ENCODE results near the gene OXLD1.

The OXLD1 gene

DNA sequence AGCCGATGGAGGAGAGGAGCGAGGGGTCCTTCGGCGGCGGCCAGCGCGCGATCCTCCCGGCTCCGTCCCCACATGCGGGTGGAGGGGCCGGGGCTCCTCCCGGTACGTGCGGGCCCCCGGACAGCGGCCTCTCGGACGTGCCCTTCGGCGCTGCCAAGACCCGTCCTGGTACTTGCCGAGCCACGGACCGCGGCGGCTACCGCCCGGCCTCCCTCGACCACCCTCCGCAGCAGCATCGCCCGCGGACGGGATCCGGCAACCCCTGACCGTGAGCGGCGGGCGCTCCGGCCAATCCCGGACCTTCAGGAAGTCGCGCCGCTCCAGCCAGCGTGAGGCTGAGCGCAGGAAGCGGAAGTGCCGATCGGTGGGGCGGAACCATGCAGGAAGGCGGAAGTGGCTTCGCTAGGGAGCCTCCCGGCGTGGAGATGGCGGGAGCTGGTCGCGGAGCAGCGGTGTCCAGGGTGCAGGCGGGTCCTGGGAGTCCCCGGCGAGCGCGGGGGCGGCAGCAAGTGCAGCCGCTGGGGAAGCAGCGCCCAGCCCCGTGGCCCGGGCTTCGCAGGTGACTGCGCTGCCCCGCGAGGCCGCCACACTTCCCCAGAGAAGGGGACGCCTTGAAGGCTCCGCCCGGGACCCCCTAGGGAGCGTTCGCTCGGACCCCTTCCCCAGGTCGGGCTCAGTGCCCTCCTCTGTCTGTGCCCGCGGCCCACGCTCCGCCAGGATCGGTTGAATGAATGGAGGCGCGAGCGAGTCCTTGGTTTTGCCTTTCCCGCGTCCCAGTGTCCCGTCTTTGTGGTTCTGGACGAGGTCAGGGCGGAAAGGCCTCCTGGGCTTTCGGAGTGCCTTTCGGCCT lies at the start of gene OXLD1, which contains the start of gene CCDC137:
Gene OXLD1, minus strand, starts transcription at position 264 of the 850 bp plus-strand sequence. Its CDS starts 28 bp downstream, at position 236.
Gene CCDC137, plus strand, starts transcription at position 396 of the 850 bp plus-strand sequence. Its CDS starts 30 bp downstream, at position 426.
- DNase-seq (ENCODE audit: low spot score) (peak; percentile 89), FAIRE-seq (no peak)

DNA sequence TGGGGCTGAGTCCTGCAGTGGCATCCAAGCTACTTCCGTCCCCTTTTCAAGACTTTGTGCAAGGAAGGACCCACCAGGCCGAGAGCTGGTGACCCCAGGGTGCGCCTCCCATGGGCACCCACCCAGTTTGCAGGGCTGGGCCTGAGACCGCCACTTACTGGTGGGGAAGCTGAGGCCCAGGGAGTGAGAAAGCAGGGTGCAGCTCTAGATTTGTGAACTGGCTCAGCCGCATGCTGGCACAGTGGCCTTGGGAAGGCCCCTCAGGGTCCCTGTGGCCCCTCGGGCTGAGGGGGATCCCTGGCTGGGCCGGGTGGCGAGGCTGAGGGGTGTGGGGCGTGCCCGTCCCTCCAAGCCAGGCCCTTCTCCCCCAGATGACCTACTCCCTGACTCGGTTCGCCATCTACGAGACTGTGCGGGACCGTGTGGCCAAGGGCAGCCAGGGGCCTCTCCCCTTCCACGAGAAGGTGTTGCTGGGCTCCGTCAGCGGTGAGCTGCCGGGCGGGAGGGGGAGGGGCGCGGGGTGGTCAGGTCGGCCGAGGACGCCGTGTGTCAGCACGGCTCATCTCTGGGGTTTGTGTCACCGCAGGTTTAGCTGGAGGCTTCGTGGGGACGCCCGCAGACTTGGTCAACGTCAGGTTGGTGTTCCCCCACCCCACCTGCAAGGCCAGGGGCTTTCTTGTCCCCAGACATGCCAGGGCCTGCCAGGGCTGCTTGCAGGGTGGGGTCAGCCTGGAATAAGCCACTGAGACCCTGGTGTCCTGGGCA lies 48.9 kb upstream of the OXLD1 start:
- DNase-seq (ENCODE audit: low spot score) (no peak), FAIRE-seq (no peak)

DNA sequence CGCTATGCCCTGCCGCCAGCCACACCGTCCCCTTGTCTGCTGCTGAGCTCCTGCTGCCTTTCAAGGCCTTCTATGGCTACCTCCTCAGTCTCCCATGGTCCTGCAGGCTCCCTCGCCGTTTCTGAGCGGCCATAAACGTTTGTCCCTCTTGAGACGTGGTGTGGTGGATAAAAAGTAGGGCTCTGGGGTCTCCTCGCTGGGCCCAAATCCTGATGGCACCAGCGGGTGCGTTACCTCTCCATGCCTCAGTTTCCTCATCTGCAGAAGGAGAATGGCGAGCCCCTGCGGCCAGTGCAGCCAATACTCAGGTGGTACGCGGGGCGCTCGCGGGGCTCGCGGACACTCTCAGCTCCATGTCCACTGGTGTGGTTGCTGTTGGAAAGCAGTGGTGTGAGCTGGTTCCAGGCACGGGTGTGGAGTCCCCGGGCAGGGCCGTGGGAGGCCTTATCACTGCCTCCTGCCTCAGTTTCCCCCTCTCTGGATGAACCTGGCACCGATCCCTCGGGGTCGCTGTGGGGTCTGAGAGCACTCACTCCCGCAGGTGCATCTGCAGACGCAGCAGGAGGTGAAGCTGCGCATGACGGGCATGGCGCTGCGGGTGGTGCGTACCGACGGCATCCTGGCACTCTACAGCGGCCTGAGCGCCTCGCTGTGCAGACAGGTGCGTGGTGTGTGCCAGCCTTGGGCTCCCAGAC lies 48.2 kb upstream of the OXLD1 start:
- FAIRE-seq, result no peak

DNA sequence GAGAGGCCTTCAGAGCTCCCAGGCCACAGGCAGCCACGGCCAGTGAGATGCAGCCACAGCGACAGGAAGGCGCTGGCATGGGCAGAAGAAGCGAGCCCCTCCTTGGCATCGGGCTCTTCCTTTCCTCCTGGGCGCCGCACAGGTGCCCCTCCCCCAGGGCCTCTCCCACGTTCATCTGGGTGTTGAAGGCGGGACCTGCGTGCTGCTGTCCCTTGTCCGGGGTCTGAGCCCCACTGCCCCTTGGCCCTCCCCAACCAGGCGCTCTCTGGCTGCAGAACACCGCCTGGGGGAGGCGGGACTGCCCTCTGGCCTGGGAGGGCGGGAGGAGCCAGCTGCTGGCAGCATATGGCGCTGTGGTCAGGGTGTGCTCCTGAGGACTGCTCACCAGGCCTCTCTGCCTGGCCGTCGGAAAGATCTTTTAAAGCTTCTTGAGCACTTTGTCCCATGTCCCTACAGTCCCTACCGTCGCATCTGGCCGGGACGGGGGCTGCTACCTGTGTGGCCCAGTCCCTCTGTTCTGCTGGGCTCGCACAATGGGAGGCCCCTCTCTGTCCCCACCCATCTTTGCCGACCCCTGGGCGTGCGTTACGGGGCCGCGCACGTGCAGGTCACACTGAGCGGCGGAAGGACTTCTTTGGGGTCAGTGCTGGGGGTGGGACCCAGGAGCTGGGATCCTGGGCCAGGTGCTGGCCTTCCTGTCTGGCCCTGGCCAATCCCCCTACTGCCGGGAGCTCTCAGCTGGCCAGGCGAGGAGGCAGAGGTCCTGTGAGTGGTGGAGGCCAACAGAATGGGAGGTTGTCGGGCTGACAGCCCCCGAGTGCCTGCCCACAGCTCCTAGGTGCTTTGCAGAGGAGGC lies 47.4 kb upstream of the OXLD1 start:
- FAIRE-seq, result no peak

More for the DNA sequence above, 48.2 kb upstream of the OXLD1 start:
- DNase-seq (ENCODE audit: low spot score), result no peak

DNA sequence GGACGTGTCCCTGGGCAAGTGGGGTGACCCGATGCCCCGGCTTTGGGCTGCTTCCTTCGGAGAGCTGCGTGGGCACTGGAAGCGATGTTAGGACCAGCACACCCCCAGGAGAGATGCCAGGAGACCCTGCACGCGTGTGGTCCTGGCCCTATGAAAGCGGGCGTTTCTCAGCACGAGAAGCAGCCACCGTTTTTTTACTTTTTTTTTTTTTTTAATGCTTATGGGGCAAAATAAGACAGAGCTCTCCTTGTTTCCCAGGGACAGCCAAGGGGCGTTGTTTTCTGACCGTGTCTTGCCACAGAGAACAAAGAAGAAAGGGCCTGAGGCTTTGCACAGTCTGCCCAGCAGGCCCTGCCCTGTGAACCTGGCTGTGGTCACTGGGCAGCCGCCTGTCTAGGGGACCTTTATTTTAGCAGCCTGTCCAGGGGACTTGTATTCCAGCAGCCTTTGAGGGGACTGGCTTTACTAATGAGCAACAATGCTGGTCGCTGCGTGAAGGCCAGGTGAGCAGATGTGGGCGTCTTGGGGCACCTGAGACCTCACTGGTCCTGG lies 46.7 kb upstream of the OXLD1 start:
- DNase-seq (ENCODE audit: low spot score) (peak; percentile 22), FAIRE-seq (no peak)

More for the DNA sequence above, 47.4 kb upstream of the OXLD1 start:
- peak; percentile 55 for DNase-seq (ENCODE audit: low spot score)

DNA sequence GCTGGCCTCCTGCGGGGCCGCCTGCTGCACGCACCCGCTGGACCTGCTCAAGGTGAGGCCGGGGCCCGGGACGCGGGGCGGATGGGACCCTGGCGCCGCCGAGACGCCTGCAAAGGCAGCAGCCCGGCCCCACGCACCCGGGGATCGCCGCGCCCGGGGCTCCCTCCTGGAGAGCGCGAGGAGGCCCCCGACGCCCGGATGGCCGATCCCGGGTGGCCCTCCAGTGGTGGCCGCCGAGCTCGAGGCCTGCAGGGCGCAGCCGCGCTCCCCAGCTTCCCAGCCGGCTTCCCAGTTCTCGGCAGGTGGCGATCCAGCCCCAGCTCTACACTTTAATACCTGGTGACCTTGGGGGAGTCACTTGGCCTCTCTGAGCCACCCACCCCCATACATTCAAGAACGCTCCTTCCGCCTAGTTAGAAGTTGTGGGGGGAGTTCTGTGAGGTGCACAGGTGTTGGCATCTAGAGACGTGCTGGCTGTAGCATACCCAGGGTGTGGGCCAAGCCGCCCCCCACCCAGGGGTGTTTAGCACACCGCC lies 46.1 kb upstream of the OXLD1 start:
- FAIRE-seq (no peak), DNase-seq (ENCODE audit: low spot score) (peak; percentile 9)

DNA sequence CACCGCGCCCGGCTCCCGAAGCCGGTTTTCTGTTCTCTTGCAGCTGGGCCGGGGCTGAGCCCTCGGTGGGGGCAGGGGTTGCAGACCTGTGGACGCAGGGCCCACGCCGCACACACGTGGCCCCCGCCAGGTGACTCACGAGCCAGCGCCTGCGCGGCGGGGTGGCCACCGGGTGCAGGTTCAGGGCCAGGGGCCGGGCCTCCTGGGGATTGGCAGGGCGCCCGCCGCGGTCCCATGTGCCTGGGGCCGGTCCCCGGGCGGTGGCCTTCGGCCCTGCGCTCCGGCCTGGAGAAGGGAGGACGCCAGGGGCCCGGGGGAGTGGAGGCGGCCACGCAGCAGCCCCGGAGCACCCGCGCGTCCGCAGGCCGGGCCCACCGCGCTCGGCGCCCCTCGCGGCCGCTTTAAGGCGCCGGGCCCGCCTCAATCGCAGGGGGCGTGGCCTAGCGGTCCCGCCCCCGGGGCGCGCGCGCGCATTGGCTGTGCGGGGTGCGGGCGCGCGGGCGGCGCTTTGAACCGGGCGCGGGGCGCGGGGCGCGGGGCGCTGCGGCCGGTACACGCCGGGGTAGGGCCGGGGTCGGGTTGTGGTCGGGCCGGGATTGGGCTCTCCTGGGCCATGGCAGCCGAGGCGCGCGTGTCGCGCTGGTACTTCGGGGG lies 45.5 kb upstream of the OXLD1 start, which contains the start of gene SLC25A10:
Gene SLC25A10, plus strand, starts transcription at position 471 of the 654 bp plus-strand sequence. Its CDS starts 143 bp downstream, at position 614.
- DNase-seq (ENCODE audit: low spot score), result peak; percentile 92
- no peak for FAIRE-seq

DNA sequence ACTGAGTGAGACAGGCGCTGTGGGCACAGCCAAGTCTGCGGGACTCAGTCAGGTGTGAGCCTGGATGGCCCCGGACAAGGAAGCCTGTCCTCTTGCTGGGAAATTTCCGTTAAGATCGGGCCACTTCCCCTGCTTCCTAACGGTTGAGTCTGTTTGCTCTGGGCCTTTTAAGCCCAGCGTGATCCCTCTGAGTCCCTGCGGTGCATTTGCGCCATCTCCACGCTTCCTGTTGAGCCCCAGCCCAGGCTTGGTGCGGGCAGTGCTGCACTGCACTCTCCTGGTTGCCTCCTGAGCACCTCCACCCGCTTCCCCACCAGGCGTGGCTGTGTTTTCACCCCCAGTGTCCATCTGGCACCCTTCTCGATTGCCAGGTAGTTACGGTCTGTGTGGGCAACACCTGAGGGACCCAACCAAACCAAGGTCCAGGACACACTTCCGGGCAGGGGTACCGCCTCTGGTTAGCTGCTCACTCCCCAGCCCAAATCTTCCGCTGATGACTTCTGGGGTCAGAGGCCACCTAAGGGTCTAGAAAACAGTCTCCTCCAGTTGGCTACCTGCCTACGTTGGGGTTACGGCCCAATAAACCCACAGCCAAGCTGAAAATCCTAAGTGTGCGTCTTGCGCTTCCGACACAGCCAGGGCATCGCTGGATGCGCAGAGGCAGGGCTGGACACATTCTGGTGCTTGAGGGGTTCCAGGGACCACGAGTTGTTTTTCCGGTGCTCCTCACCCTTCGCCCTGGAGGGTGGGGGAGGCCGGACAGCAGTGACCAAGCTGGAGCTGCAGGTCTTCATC lies 44.3 kb upstream of the OXLD1 start:
- FAIRE-seq, result no peak
- DNase-seq (ENCODE audit: low spot score), result no peak

DNA sequence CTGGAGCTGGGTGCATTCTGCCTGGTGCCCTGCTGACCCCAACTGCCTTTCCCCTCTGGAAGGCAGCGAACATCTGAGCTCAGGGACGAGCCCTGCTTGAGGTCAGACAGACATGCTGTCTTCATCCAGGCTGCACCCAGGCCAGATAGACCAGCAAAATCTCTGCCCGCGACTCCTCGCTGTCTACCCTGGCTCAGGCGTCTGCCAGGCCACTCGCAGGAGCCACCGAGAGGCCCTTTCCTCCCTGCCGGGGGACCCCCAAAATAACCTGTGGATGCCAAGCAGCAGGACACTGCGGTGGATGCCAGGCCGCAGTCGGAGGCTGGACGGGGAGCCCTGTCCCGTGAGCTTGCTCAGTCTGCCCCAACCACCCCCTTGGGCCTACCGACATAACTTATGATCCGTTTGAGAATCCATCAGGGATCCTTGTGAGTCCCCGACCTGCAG lies 42.4 kb upstream of the OXLD1 start:
- no peak for FAIRE-seq
- DNase-seq (ENCODE audit: low spot score), result no peak

DNA sequence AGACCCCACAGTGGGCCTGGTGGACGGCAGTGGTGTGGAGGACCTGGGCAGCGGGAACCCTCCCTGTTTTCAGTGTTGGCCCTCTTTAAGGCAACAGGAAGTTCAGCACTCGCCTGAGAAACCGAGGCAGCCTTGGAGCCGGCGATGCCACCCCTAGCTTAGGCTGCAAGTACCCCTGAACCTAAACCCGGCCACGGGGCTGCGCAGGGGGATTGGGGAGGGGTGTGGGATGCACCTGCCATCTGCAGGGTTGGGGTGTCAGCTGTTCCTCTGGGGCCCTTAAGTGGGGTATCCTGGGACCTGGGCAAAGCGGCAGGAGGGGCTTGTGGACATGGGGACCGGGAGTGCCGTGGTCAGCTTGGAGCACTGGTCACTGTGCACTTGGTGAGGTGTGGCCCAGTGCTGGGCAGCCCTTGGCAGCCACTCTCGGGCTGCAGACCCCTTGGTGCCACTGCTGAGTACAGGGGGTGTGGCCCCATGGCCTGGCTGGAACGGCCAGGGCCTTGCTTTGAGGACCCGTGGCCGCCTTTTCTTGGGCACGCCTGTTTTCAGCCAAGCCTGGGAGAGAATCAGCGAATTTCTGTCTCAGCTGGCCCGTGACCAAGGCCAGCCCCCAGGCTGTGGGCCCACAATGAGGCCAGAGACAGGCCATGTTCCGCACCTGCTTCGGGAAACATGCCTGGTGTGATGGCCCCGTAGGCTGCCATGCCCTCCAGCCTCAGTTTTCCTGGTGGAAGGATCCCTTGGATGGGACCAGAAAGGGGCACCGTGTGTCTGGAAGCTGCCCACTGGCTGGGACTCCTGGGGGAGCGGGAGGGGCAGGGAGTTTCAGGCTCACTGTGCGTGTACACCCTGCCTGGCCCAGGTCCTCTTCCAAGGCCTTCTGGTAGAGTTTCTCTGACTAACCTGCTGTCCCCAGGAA lies 41.6 kb upstream of the OXLD1 start:
- no peak for DNase-seq (ENCODE audit: low spot score)
- FAIRE-seq, result no peak

DNA sequence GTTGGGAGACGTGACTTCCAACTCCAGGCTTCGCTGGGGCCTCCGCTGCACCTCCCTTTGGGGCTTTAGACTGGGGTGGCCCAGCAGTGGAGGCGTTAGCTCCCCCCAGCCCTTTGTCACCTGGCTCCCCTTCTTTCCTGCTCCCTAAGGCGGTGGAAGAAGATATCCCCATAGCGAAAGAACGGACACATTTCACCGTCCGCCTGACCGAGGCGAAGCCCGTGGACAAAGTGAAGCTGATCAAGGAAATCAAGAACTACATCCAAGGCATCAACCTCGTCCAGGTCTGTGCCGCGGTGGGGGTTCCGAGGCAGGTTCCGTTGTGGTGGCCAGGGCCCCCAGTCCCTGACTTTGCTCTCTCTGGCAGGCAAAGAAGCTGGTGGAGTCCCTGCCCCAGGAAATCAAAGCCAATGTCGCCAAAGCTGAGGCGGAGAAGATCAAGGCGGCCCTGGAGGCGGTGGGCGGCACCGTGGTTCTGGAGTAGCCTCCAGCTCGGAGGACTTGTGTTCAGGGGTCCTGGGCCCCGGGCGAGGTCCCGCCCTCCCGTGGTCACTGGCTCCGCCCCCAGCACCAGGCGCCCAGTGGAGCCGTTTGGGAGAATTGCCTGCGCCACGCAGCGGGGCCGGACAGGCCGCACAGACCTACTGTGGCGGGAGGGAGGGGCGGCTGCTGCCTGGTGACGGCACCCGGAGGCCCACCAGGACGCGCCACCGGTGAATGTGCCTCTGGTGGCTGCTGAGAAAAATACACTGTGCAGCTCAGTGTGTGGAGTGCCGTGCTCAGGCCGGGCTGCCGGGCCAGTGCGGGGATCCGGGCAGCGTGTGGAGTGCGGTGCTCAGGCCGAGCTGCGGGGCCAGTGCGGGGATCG lies 40.6 kb upstream of the OXLD1 start:
- no peak for DNase-seq (ENCODE audit: low spot score)
- FAIRE-seq, result no peak

DNA sequence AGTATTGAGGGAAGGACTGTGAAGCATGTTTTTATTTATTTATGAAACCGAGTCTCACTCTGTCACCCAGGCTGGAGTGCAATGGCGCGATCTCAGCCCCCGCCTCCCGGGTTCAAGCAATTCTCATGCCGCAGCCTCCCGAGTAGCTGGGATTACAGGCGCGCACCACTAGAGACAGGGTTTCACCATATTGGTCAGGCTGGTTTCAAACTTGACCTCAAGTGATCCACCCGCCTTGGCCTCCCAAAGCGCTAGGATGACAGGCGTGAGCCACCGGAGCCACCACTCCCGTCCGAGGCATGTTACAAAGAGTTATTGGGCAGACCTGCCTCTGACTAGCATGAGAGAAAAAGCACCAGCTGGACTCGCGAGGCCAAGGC lies 39.8 kb upstream of the OXLD1 start:
- DNase-seq (ENCODE audit: low spot score), result no peak

DNA sequence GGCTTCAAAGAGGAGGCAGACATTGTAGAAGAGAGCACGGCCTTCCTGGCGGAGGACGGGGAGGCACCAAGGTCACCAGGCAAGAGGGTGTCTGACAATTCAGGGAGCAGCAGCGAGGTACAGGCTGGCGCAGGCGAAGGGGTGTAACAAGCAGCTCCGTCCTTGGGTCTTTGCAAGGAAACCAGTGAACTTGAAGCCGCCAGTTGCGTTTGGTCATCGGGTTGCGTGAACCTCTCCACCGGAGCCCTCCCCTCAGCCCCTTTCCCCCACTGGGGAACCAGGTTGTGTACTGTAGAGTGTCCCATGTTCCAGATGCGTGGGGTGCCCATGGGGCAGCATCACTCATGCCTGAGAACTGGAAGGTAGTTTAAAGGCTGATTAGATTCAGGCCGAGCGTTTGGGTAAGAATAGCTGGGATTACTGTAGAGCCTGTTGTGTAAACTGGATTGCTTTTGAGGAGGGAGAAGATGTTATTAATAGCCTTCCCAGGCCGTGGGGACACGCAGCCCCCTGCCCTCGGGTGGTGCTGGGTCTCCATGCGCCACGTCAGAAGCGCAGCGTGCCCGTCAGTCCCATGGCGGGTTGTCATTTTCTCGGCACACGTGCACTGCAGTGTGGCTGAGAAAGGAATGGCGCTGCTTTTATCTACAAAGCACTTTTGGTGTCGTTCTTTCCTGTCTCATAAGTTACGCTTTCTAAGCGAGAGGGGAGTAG lies 39.3 kb upstream of the OXLD1 start:
- FAIRE-seq (no peak), DNase-seq (ENCODE audit: low spot score) (no peak)

More for the DNA sequence above, 39.8 kb upstream of the OXLD1 start:
- no peak for FAIRE-seq

DNA sequence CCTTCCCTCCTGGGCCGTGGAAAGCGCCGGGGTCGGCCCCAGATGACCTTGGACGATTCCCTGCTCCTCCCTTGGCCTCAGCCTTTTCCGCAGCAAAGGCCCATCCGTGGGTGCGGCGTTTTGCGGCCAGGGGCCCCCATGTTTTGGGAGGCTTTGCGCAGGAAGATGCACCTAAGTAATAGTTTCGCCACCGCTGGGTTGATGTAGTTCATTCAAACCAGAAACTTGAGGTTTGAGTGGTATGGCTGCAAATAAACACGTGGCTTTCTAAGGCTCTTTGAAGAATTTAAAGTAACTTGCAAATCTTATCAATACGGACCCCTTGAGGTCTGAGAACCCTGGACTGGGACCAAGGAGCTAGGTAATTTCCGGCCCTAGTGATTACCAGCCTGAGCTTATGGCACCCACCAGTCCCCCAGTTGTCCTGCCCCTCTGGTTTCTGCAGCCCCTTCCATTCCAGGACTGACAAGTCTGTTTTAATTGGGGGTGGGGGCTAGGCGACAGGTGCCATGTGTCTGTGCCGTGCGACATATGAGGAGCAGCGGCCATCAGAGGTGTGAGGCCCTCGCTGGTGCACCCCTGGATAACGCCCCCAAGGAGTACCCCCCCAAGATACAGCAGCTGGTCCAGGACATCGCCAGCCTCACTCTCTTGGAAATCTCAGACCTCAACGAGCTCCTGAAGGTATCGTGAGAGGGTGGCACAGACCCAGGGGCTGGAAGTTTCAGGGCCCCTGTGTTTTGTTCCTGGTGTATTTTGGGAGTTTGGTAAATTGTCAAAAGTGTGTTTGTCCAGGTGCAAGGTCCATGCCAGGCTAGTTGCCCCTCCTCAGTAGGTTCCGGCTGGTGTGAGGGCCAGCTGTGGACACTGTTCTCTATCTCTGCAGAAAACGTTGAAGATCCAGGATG lies 37.6 kb upstream of the OXLD1 start:
- no peak for FAIRE-seq
- no peak for DNase-seq (ENCODE audit: low spot score)
